Stimulated activated CD8-positive, alpha-beta memory T cell treated with anti-CD3 and anti-CD28 coated beads, Interleukin-12 subunit alpha, Interleukin-12 subunit beta, amount 100 ng/mL, for 24 hours (primary cell): ENCODE data around the gene VASH1.

ENCODE experiments used
- DNase-seq: peaks from one replicate; pipeline ENCODE4 v3.0.0-alpha.2; 2020; ENCODE audit errors: extremely low read depth

VASH1 gene

DNA sequence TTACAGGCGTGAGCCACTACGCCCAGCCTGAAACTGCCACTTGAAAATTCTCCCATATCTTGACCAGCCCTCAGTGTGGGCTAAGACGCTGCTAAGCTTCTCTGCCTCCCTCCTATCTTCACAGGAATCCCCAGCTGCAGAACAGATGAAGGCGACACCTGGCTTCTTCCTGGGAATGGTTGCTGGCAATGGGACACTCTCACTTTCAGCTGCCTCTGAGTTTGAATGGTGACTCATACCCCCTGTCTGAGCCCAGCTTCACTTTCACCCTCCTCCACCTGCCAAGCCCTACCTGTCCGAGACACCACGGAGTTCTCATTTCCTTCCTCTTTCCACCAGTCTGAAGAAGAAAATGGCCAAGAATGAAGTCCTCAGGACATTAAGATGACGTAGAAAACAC, 18.3 kb upstream of the VASH1 start:
- DNase-seq: no peak

DNA sequence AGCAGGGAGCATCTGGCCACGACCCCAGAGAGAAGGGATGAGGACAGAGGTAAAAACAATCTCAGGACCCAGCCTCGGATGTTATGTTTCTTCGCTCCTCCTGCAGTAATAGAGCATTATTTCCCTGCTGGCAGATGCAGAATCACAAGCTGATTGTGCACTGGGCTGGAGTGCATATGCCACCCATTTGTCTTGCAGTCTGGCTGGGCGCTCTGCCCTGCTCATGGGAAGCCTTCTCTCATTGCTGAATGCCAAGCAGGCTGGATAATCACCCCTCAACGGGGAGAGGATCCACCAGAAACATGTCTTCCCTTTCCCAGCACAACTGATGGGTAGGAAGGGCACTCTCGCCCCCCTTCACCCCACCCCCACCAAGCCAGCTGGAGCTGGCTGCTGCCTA, 8.5 kb upstream of the VASH1 start:
- no peak for DNase-seq

DNA sequence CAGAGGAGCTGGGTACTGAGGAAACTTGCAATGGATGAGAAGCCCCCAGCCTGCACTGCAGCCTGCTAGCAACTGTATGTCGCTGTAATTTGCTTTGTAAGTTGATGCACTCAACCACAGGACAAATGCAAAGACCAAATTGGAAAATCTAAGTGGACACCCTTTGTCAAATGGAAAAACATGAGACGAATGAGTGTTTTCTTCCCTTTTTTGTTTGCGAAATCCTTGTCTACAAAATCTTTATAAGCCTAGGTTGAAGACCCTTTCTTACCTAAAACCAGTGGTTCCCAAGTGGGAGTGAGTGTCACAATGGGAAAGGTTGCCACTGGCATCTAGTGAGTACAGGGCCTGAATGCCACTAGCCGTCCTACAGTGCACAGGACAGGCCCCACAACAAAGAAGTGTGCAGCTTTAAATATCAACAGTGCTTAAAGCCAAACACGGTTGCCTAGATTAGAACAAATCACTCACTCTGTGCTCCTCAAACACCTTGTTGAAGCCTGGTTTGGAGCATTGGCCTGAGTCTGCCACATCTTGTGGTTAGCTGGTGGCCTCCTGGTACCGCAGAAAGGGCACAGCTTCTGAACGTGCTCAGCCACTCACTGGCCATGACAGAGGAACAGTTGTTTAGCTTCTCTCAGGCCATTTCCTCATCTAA, 7.6 kb upstream of the VASH1 start:
- no peak for DNase-seq

DNA sequence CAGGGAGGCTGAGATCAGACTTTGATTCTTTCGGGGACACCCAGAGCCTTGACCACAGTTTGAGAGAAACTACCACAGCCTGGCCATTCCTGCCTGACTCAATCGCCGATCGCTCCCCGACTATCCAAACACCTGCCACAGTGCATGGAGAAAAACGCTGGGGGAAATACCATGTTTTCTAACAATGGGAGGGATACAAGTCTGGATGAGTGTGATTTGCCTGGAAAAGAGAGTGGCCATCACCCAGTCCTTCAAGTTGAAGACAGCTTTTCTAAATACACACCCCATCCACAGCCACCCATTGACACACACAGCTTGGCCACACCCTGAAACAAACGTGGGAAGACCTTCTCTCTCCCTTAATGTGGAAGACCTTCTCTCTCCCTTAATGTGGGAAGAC, 6.7 kb upstream of the VASH1 start:
- DNase-seq: no peak

DNA sequence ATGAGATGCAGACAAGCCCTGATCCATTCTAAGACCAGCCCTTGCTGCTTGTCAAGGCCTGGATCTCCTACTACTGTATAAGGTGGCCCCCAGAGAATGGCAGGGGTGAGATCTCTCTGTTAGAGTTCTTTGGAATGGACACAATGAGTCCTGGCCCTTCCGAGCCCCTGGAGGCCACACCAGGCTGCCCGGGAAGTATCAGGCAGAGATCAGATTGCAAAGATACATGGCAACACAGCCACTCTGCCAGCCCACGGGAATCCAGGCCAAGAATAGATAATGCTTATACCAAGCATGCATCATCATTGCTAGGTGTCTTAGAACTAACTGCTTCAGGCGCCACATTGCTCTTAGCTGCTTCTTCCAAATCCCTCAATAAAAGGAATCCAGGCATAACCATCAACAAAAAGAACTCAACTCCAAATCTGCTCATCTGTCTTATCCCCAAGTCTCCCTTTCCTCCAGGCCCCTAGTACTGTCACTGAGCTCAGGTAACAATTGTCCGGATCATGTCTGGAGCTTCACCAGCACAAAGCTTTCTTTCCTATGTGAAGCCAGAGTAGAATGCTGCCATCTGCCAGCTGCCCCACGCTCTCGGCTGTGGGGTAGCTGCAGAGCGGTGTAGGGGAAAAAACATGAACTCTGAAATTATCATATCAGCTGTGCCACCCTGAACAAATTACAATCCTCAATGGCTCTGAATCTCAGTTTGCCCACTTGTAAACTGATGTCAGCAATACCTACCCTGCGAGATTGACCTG, 5.5 kb upstream of the VASH1 start:
- DNase-seq: no peak

DNA sequence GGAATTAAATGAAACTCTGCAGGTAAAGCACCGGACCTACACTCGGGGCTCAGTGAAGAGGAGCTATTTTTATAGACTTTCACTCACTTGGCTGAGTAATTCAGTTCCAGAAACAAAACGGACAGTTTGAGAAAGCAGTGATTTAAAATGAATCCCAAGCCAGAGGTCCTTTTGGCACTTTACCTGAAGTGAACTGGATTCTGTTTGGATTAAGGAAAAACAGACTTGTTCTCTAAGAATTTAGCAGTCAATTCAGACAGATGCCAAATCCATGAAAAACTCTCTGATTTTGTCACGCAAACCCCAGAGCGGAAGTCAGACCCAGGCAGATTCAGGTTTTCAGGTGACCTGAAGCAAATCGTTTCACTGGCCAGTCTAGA, 4.9 kb upstream of the VASH1 start:
- DNase-seq: no peak

DNA sequence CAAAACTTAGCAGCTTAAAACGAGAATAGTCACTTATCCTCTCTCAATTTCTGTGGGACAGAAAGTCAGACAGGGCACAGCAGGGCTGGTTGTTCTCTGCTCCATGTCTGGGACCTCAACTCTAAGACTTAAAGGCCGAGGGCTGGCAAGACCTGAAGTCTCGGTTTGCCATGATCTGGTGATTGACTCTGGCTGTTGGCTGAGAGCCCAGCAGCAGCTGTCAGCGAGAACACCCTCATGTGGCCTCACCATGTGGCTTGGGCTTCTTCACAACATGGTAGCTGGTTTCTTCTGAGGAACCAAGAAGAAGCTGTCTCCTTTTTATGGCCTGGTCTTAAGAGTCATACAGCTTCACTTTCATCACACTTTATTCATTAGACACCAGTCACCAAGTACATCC, 1.7 kb upstream of the VASH1 start:
- no peak for DNase-seq

DNA sequence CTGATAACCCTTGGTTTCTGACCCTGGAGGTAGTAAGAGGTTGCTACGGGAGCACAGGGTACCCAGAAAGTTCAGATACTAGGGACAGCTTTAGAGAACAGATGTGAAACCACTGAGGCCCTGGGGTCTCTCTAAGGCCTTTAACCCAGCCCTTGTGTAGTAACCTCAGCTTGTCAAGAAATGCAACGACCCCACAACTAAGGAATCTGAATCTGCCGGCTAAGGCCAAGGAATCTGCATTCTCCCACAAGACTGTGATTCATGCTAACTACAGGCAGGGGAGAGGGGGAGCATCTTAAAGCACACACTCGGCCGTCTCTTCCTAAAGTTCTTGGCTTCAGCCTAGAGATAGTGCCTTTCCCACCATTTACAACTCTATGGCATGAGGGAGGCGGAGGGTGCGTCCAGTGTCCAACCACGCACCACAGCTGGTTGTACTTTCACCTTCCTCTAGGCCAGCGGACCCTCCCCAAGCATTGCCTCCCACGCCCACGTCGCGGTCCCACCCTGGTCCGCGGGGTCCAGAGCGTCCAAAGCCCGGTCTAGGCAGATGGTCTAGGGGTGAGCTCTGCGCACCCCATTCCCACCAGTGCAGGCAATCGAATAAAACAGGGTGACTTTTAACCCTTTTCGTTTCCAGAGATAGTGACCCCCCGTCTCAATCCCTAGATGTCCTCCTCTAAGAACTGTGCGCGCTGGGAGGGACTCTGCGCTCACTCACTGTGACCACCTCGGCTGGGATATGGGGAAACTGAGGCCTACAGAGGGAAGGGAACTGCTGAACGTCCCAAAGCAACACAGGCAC, 735 bp upstream of the VASH1 start:
- no peak for DNase-seq

DNA sequence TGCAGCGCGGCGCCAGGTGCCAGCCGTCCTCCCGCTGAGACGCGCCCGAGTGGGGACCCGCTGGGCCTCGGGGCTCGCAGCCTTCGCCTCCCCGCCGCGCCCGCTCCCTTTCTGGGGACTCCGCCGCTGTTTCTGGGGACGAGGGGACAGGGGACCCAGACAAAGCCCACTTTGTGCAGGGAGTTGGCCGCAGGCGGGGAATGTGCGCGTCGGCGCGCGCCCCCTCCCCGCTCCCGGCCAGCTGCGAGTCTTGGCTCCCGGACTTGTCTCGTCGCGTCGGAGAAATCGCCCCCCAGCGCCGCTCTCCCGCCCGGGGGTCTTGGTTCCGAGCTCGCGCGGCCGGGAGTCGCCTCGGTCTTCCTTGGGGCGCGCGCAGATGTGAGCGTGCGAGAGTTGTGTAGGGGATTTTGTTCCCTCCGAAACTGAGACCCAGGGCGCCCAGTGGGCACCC, 717 bp downstream of the VASH1 start:
- DNase-seq: no peak

DNA sequence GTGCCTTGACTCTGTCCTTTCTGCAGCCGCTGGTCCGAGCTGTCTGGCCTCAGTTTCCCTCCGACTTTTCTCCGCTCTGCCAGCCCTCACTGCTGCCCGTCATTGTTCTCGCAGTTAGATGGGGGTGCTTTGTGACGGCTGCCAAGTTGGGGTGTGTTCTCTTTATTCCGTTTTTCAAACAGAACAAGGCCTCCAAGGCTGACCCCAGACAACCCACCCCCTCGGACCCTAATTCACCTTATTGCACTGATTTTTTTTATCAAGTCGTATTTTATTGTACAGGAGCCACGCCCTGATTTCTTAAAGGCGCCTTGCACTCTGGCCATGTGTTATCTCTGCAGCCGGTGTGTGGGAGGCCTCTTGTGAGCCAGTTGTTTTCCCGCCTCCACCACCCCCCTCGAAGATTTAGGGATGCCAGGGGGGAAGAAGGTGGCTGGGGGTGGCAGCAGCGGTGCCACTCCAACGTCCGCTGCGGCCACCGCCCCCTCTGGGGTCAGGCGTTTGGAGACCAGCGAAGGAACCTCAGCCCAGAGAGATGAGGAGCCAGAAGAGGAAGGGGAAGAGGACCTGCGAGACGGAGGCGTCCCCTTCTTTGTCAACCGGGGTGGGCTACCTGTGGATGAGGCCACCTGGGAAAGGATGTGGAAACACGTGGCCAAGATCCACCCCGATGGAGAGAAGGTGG, 1.3 kb downstream of the VASH1 start:
- DNase-seq: no peak

DNA sequence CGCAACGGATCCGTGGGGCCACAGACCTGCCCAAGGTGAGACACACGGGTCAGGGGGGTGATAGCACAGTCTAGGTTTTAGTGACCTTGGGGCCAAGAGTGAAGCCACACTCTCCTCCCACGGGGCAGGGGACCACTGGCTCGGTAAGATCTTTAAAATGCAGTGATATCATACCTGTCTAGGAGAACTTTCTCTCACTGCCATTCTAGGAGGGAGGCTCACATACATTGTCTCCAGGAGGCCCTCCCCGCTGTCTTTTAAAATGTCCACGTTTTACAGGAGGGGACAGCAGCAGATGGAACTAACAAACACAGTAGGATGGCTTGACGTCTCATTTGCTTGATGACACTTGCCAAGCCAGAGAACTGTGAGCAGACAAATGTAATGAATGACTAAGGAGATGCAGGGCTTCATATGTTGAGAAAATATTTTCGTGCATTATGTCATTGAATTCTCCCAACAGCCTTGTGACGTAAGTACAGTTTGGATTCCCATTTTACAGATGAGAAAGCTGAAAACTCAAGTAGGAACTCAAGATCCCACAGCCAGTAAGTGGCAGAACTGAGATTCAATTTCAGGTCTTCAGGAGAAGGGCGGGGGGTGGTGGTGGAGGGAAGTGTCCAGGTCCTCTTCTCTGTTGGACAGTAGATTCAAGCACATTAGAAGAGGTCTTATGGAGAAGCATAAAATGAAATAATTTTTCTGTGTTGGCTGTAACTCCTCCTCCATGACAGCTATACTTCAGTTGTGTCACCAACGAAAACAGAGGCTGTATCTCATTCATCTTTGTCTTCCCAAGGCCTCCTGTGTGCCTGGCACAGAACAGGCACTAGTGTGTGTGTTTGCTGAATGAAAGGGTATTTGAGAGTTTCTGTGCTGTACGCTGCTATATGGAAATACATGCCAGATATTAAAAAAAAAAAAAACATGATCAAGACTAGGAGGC, 2.1 kb downstream of the VASH1 start:
- no peak for DNase-seq

DNA sequence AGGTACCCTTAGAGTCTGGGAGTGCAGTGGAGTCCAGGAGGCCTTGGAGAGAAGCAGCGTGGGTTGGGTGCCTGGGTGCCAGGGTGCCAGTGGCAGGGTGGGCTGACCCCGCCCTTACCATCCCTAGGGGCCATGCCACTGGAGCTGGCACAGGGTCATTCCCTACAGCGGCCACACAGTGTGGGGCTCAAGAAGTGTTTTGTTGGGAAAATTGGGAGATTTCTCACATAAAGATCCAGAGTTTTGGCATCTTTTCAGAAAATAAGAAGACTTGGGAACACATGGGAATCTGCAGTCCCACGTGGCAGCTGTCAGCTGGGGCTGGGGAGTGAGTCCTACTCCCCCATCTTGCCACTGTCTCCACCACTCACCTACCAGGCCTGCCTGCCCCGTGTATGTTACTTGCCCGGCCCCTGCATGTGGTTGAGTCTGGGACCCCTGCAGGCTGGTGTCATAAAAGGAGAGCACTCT, 4.2 kb downstream of the VASH1 start:
- DNase-seq: no peak

DNA sequence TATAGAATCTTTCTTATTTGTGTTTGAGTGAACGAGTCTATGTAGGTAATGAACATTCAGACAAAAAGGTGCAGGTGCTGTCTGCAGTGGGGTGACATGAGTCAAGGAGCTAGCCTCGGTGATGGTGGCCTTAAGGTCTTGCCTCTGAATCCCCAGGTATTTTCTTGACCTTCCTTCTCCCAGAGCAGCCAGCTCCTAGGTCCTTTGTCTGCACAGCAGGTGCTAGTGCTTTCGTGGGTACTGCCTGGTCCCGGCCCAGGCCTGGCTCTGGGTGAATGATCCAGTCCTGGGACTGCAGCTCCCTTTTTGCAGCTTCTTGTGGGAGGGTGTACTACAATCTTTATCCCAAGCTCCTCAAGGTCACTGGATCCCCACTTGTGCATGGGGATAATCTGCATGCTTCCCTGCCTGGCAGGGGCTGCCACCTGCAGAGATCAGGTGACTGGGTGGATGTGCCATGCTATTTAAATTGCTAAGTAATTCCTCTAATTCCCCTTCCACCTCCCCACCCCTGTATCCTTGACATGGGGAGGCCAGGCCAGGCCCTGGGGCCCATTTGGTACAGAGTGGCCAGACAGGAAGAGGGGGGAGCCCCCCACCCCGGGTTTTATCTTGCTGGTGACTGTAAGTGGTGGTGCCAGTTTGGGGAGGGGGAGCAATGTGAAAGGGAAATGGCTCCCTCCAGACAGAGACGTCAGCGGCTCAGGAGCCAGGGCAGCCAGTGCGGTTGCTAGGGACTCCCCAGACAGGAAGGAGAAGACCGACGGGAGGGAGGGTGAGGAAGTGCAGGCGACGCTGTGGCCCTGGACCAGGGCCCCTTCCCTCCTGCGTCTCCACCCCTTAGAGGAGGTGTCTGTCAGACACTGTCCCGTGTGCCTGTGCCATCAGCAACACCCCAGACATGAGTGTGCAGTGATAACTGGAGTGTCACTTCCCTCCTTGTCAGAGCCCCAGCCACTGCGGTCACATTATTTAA, 6.7 kb downstream of the VASH1 start:
- no peak for DNase-seq

DNA sequence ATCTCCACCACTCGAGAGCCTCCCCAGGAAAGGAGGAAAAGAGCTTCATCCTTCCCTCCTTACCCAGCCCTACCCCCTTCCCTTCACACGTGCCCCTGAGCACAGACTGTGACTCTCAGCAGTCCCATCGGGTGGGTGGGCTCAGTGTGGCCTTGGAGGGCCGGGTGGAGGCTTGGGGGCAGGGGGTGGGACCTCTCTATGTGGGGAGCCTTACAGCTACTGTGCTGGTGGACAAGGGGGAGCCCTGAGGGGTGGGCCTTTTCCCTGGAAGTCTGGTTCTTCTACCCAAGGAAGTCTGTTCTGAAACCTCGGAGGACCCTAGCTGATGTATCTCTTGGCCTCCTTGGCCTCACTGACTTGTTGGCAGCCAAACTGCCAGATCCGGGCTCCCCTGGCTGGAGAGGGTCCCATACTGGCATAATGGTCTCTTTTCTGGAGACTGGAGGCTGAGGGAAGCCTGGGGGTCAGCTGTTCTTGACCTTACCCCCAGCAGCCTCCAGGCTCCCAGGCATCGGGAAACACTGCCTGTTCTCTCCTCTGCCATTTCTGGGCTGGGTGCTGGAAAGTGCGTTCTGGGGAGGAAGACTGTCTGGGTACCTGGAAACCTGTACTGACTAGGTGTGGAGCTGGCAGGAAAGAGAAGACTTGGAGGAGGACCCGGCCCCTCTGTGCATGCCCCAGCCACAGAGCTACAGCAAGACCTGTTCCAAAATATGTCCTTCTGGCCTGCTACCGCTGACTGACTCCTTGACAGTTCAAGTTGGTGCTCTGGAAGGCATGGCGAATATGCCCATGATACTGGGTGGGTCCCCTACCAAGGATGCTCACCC, 7.6 kb downstream of the VASH1 start:
- DNase-seq: no peak

DNA sequence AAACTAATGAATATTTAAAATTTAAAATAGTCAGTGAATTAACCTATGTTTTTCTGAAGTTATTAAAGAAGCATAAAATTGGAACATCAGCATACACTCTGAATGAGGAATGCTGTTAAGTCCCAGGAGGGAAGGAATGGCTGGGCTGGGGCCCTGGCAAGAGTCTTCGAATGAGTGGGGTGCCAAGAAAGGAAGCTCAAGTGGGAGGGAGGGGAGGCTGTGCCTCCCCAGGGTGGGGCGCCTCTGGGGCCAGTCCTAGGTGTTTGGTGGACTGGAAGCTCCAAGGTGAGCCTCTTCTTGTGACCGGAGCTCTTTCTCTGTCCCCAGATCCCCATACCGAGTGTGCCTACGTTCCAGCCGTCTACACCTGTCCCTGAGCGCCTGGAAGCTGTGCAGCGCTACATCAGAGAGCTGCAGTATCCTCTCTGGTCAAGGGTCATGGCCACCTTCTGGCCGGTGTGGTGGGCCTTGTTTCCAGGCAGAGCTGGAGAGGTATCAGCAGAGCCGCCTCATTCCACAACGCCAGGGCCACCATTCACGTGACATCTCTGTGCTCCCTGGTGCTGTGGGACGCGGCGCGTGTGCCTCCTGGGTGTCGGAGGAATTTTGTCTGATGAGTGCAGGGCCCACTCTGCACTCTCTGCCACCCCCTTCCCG, 8.5 kb downstream of the VASH1 start:
- no peak for DNase-seq

DNA sequence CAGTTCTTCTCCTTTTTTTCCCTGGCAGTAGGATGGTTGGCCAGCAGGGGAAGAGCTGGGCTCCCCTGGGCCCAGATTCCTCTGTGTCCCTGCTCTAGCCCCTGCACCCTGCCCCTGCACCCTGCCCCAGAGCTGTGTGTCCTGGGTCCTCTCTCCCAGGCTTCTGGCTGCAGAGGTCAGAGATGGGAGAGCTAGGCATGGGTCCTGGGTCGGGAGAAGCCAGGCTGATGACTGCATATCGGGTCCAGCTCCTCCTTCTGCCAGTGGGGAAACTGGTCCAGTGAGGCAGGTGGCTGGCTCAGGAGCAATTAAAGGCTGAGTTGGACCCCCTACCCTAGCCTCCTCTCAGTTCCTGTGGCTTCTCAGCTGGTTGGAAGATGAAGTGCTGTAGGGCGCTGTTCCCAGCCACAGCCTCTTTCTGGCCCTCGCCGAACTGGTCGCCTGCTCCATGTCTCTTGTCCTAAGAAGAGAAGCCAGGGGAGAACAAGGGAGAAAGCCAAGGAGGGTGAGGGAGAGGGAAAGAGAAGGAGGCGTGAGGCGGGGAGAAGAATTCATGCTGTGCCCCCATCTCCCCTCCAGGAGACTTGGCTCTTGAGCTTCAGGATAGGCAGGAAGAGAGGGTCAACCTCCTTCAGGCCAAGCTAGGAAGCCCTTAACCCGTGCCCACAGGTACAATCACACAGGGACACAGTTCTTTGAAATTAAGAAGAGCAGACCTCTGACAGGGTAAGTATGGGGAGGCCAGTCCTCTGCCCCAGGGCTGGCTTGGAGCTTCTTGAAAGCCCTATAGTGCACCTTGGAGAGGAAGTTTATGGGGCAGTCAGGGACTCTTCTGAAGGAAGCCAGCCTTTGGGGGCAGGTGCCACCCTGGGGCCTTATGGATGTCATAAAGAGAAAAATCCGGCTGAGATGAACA, 9.5 kb downstream of the VASH1 start:
- no peak for DNase-seq

DNA sequence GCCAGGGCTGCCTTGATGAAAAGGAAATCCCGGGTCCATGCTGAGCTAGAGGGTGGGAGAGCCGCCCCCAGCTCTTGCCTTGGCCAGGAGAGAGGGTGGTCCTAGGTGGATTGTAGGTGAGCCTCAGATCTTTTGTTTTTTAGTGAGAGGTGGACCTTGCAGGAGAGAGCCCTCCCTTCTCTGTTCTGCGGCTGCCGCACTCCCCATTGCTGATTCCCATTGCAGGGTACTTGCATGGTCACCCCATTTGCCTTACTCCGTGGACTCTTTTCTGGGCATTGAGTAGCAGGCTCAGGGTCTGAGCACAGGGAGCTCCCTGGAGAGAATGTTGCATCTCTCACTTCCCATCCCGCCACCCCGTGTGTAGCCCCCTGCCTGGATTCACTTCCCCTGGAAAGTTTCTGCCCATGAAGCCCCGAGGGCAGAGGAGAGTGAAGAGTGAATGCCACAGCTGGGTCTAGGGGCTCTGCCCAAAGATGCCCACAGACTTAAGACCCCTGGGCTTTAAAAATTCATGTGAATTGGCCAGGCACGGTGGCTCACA, 10.2 kb downstream of the VASH1 start:
- no peak for DNase-seq
